ENCODE results near the gene GPR156. TPM values are rescaled to one million over a fixed set of nuclear protein-coding genes. Genes with fewer than 3 reads are reported as not detected.

The GPR156 gene
- total and polyA plus RNA-seq, 10 of the 15 experiments (the other 5 are each of a cell fraction or from before 2014, with no cell fraction given), result 0.08 to 0.15 (median 0.11) TPM; not detected in 6

GRCh38 chr3:120182613-120183511 is 102.2 kb downstream of the GPR156 start (continued):
- TF ChIP-seq, protein P1, sequence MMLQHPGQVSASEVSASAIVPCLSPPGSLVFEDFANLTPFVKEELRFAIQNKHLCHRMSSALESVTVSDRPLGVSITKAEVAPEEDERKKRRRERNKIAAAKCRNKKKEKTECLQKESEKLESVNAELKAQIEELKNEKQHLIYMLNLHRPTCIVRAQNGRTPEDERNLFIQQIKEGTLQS (IDR thresholded peaks at IDR 0.05; ENCODE audit: borderline replicate concordance, extremely low read depth, low read depth, low read length), result no peak
- TF ChIP-seq SMARCA5 (IDR thresholded peaks at IDR 0.05) (no peak), GATAD2B (conservative IDR thresholded peaks at IDR 0.05; ENCODE audit: low read depth) (no peak), HCFC1 (IDR thresholded peaks at IDR 0.05; ENCODE audit: low read length) (no peak), EGR1 (IDR thresholded peaks at IDR 0.05; ENCODE audit: borderline replicate concordance in 1 of 2, low read depth in 2 of 2, low read length in 2 of 2) (no peak), ZNF207 (IDR thresholded peaks at IDR 0.05; ENCODE audit: borderline replicate concordance) (no peak), RAD21 (IDR thresholded peaks at IDR 0.05; ENCODE audit: insufficient read depth, low read depth, low read length) (peak; percentile 76), MEF2B (IDR thresholded peaks at IDR 0.05; ENCODE audit: partially characterized antibody, poor library complexity, severe bottlenecking) (no peak), CHD4 (IDR thresholded peaks at IDR 0.05) (no peak), NBN (IDR thresholded peaks at IDR 0.05) (no peak)

- Histone ChIP-seq H3K27ac (ENCODE audit: control insufficient read depth, insufficient read depth) (no peak overlapping the region), H3K9ac (ENCODE audit: control insufficient read depth, insufficient read depth, low read length) (no peak overlapping the region), H3K9me3 (replicated peaks; ENCODE audit: control insufficient read depth, insufficient read depth, low read length) (no peaks in the 10 kb centered on the region), H2AFZ (ENCODE audit: control insufficient read depth, low read depth, low read length) (no peak overlapping the region), H4K20me1 (ENCODE audit: control insufficient read depth, insufficient read depth) (no peaks in the 10 kb centered on the region), H3K36me3 (ENCODE audit: control insufficient read depth in 2 of 2, insufficient read depth in 2 of 2, low read length in 1 of 2) (no peaks in the 10 kb centered on the region), H3K4me2 (ENCODE audit: control insufficient read depth, insufficient read depth) (no peak overlapping the region), H3K79me2 (ENCODE audit: control insufficient read depth, insufficient read depth, low read length) (no peaks in the 10 kb centered on the region), H3K27me3 (replicated peaks in 1 of 2; ENCODE audit: control insufficient read depth in 2 of 2, insufficient read depth in 2 of 2, low read length in 1 of 2) (no peaks in the 10 kb centered on the region; a peak in 1 of 4 replicates), H3K4me1 (ENCODE audit: control insufficient read depth, insufficient read depth, low read length) (no peaks in the 10 kb centered on the region), H3K4me3 (no peak overlapping the region)
- SMC1A ChIA-PET (ENCODE audit: uncharacterized antibody, unreplicated experiment), result interaction anchor here (1.0 to 1.2 kb wide), 4 partner anchors 236 to 367 kb away, joined by 3 to 4 read pairs (median 3); no protein-coding TSS in a partner anchor
- in situ Hi-C loops (cut with MboI) (no loop called here), intact Hi-C loops (cut with micrococcal nuclease; ENCODE audit: unreplicated experiment) (loop anchor here (1.0 to 2.0 kb wide), 2 partner anchors 289 to 361 kb away; no protein-coding TSS in a partner anchor)
- RAD21 ChIA-PET (ENCODE audit: unreplicated experiment), result interaction anchor here (1.2 kb wide), 1 partner anchor 288 kb away, joined by 4 read pairs; no protein-coding TSS in a partner anchor
- BruUV-seq (replicated peaks), result no TSS peak
- CTCF ChIA-PET, result interaction anchor here (1.0 to 1.8 kb wide), 2 partner anchors 11 to 290 kb away, joined by 4 to 7 read pairs; no protein-coding TSS in a partner anchor
- no peak for FAIRE-seq
- TF ChIP-seq RAD21 (IDR thresholded peaks at IDR 0.05; ENCODE audit: insufficient read depth, low read depth, low read length), result peak; percentile 29; the same call in 1 of the 2 replicates
- TF ChIP-seq HDGF (IDR thresholded peaks at IDR 0.05), result no peak
- 100% methylated on average over 1 of the region's 1 CpG for WGBS (ENCODE audit: insufficient coverage, insufficient replicate concordance, low lambda C conversion rate, missing lambda C conversion rate)
- POLR2A ChIA-PET, result no interaction called here
- DNase-seq (ENCODE audit: low read depth, low spot score), result no peak
- ATAC-seq, result peak; percentile 66
Measured at GRCh38 chr3:120181632-120182031, 103.4 kb downstream of the GPR156 start.

Measured in GM12878 (cell line).